Osteoblast (primary cell): Measurements from ENCODE around the gene GATA5. TPM values are rescaled to one million over a fixed set of nuclear protein-coding genes. Genes with fewer than 3 reads are reported as not detected.

Experiments used
- DNase-seq: peaks from one replicate; pipeline ENCODE4 v3.0.0; 2011; ENCODE audit warnings: low spot score, mixed read lengths; ENCODE audit not compliant: insufficient read length; ENCODE audit errors: missing footprints
- H2AFZ ChIP-seq: 2 replicates; pipeline ENCODE4 v1.6.0; 2011; ENCODE audit warnings: mild to moderate bottlenecking, low read length
- H3K27ac ChIP-seq: 2 replicates; pipeline ENCODE4 v1.5.1; 2011; ENCODE audit warnings: mild to moderate bottlenecking, low read depth, low read length, moderate library complexity
- H3K27me3 ChIP-seq: 2 replicates; pipeline ENCODE4 v1.6.0; 2012; ENCODE audit warnings: mild to moderate bottlenecking, control low read depth, inconsistent platforms, low read length, moderate library complexity; ENCODE audit not compliant: insufficient read depth
- H3K36me3 ChIP-seq: 2 replicates; pipeline ENCODE4 v1.5.1; 2011; ENCODE audit warnings: mild to moderate bottlenecking, low read length, control low read depth, moderate library complexity; ENCODE audit not compliant: insufficient read depth
- H3K4me1 ChIP-seq: 2 replicates; pipeline ENCODE4 v1.5.1; 2011; ENCODE audit warnings: mild to moderate bottlenecking, low read length, control low read depth, moderate library complexity; ENCODE audit not compliant: insufficient read depth
- H3K4me2 ChIP-seq: 2 replicates; pipeline ENCODE4 v1.6.0; 2011; ENCODE audit warnings: mild to moderate bottlenecking, low read length; ENCODE audit not compliant: insufficient read depth
- H3K4me3 ChIP-seq: fragments of 200-600 bp; sonication (generic); 3 replicates; pipeline ENCODE4 v1.5.1; 2012; ENCODE audit warnings: mild to moderate bottlenecking, low read length, inconsistent platforms; ENCODE audit not compliant: insufficient read depth
- H3K79me2 ChIP-seq: 2 replicates; pipeline ENCODE4 v1.6.0; 2012; ENCODE audit warnings: mild to moderate bottlenecking, low read length, control low read depth, inconsistent platforms; ENCODE audit not compliant: insufficient read depth
- H3K9me3 ChIP-seq: 2 replicates; pipeline ENCODE4 v1.5.1; 2011; ENCODE audit warnings: low read depth, low read length, control low read depth
- H4K20me1 ChIP-seq: 2 replicates; pipeline ENCODE4 v1.6.0; 2012; ENCODE audit warnings: mild to moderate bottlenecking, low read length, control low read depth; ENCODE audit not compliant: insufficient read depth
- CTCF ChIP-seq: IDR thresholded peaks from 2 replicates; pipeline ENCODE4 v1.5.1; 2011; ENCODE audit warnings: mild to moderate bottlenecking, low read depth, low read length, moderate library complexity; ENCODE audit errors: extremely low read depth
- total RNA-seq: library from RNA; depleted of rRNA; stranded (reverse); fragments of >200 nt; gene quantifications from 2 replicates; pipeline ENCODE4 v1.2.3, GENCODE V29; 2012

GATA5 gene
- total RNA-seq, 1 donor, result not detected

DNA sequence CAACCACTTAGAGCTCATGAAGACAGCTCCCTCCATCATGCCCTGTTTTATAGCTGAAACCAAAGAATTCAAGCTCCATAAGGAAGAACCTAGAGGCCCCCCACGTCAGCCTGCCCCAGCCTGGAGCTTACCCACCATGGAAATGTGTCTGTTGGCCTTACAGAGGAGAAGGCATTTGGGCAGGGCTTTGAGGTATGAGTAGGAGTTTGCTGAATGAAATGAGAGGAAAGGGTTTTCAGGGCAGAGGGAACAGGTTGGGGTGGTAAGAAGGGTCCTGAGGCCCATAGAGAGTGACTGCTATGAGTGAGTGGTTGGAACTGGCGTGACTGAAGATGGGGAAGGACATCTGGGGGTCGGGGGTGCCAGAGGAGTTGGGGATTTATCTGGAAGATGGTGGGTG lies 12.7 kb upstream of the GATA5 start:
- Histone ChIP-seq H3K4me1 (no peaks in the 10 kb centered on the region), H3K4me3 (no peak overlapping the region), H3K27me3 (peaks cover 41% of the 10 kb centered on the region), H3K79me2 (no peaks in the 10 kb centered on the region), H2AFZ (no peak overlapping the region), H3K4me2 (no peak overlapping the region), H3K9me3 (no peaks in the 10 kb centered on the region), H3K36me3 (no peaks in the 10 kb centered on the region), H3K27ac (no peak overlapping the region), H4K20me1 (no peaks in the 10 kb centered on the region)
- no peak for DNase-seq
- TF ChIP-seq CTCF, result no peak

DNA sequence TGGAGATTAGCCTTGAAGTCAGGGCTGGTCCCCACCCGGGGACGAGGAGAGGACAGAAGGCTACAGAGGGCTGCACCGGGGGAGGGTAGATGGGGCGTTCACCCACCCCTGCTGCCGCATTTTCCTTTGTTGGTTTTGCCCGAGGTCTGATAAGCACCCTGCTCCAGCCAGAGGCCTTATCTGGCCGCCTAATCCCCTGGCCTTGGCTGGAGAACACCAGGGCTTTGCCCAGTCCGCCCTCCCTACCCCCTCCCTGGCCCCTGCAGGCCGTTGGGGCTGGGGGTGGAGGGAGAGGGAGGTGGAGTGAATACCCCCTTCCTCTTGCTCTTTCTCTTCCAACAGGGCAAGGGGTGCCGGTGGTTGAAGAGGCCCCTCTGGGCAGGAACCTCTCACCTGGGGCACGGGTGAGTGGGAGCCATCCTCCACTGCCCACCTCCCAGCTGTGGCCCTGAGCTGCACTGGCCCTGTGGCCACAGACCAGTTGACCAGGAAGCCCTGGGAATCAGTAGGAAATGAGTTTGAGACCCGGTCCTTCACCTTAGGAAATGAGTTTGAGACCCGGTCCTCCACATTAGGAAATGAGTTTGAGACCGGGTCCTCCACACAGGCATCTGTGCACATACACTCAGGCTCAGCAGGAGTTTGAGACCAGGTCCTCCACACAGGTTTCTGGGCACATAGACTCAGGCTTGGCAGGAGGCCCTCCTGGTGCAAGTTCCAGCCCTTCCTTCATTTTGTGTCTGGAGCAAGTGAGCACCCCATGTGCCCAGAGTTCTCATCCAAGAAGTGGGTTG lies 12.0 kb upstream of the GATA5 start:
- H3K27me3 ChIP-seq, result peaks cover 47% of the 10 kb centered on the region
- no peaks in the 10 kb centered on the region for H3K36me3 ChIP-seq
- H3K4me2 ChIP-seq, result no peak overlapping the region
- no peak overlapping the region for H3K4me3 ChIP-seq
- H4K20me1 ChIP-seq, result no peaks in the 10 kb centered on the region
- H3K27ac ChIP-seq, result no peak overlapping the region
- no peaks in the 10 kb centered on the region for H3K79me2 ChIP-seq
- H3K4me1 ChIP-seq, result no peaks in the 10 kb centered on the region
- no peak overlapping the region for H2AFZ ChIP-seq
- DNase-seq, result no peak
- no peak for TF ChIP-seq CTCF
- no peaks in the 10 kb centered on the region for H3K9me3 ChIP-seq

GRCh38 chr20:62487118-62487517 lies 11.3 kb upstream of the GATA5 start:
- no peaks in the 10 kb centered on the region for H4K20me1 ChIP-seq
- H3K4me1 ChIP-seq, result no peaks in the 10 kb centered on the region
- DNase-seq, result no peak
- no peaks in the 10 kb centered on the region for H3K36me3 ChIP-seq
- H3K4me2 ChIP-seq, result no peak overlapping the region
- H3K27me3 ChIP-seq, result peaks cover 54% of the 10 kb centered on the region
- H2AFZ ChIP-seq, result no peak overlapping the region
- H3K79me2 ChIP-seq, result no peaks in the 10 kb centered on the region
- H3K4me3 ChIP-seq, result no peak overlapping the region
- no peaks in the 10 kb centered on the region for H3K9me3 ChIP-seq
- TF ChIP-seq CTCF, result no peak
- H3K27ac ChIP-seq, result no peak overlapping the region

- Histone ChIP-seq H3K4me3 (no peak overlapping the region), H3K36me3 (no peaks in the 10 kb centered on the region), H3K9me3 (no peaks in the 10 kb centered on the region), H3K4me1 (no peaks in the 10 kb centered on the region), H4K20me1 (no peaks in the 10 kb centered on the region), H3K27ac (no peak overlapping the region), H3K79me2 (no peaks in the 10 kb centered on the region), H3K4me2 (no peak overlapping the region), H3K27me3 (peaks cover 60% of the 10 kb centered on the region), H2AFZ (no peak overlapping the region)
- DNase-seq, result no peak
- no peak for TF ChIP-seq CTCF
Measured at GRCh38 chr20:62486484-62486883, 10.7 kb upstream of the GATA5 start.
